Measurements from ENCODE around the gene KATNAL1.

Gene KATNAL1

DNA sequence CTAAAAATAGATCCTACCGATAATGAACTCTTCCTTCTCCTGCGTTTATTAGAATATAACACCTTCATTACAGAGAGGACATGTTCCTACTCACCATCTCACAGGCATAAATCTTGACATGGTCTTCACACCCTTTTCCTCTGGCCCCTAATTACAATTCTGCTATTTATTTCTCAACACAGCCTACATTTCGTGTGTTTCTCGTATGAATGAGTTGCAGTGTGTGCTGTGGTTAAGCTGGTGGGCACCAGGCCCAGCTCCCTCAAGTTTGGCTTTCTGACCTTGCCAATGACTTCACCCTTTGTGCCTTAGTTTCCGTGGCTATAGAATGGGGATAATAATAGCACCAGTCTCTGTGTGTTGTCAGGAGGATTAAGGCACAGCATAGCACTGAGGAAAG lies 12.3 kb upstream of the KATNAL1 start:
- Histone ChIP-seq H3K4me1 (peaks cover 31% of the 10 kb centered on the region), H3K4me3 (no peak overlapping the region), H3K9ac (no peak overlapping the region), H3K9me3 (no peaks in the 10 kb centered on the region), H3K27me3 (no peaks in the 10 kb centered on the region), H3K4me2 (peak overlapping the region; percentile 22), H4K20me1 (peaks cover 27% of the 10 kb centered on the region; the same call in 1 of the 2 replicates), H3K27ac (no peak overlapping the region), H3K36me3 (peaks cover 6% of the 10 kb centered on the region; the same call in 1 of the 2 replicates)
- TF ChIP-seq Cebpa-rat (IDR thresholded peaks at IDR 0.05) = no peak

DNA sequence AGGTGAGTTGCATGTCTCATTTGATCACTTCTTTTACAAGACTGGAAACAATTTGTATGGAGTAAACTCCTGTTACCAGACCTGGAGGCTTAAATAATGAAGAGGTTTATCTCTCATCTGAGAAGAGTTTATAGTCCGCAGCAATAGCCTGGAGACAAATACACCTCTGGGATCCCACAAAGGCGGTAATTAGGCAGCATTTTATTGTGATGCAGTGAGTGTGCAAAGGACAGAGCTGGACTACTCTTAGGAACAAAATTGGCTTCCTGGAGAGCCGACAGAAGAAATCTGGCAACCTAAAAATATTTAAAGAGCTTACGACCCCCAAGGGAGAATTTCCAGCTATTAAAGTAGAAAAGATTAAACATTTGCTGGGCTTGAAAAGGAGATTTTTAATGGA lies 11.8 kb upstream of the KATNAL1 start:
- no peak overlapping the region for H3K9ac ChIP-seq
- H3K27me3 ChIP-seq = no peaks in the 10 kb centered on the region
- peaks cover 27% of the 10 kb centered on the region; the same call in 1 of the 2 replicates for H4K20me1 ChIP-seq
- H3K4me3 ChIP-seq = no peak overlapping the region
- peaks cover 36% of the 10 kb centered on the region for H3K4me1 ChIP-seq
- H3K36me3 ChIP-seq = peaks cover under 1% of the 10 kb centered on the region; the same call in 1 of the 2 replicates
- peak overlapping the region; percentile 22 for H3K4me2 ChIP-seq
- H3K27ac ChIP-seq = no peak overlapping the region
- TF ChIP-seq Cebpa-rat (IDR thresholded peaks at IDR 0.05) = no peak
- H3K9me3 ChIP-seq = no peaks in the 10 kb centered on the region

- Histone ChIP-seq H3K27ac (no peak overlapping the region), H4K20me1 (peaks cover 29% of the 10 kb centered on the region; the same call in 1 of the 2 replicates), H3K4me2 (0 out of 2 replicates have a peak overlapping the region, but pooled peaks have one; percentile 7), H3K9me3 (no peaks in the 10 kb centered on the region), H3K4me3 (no peak overlapping the region), H3K36me3 (no peaks in the 10 kb centered on the region; the same call in 1 of the 2 replicates), H3K9ac (no peak overlapping the region), H3K27me3 (no peaks in the 10 kb centered on the region), H3K4me1 (peaks cover 47% of the 10 kb centered on the region)
- no peak for TF ChIP-seq Cebpa-rat (IDR thresholded peaks at IDR 0.05)
These were observed 10.7 kb upstream of the KATNAL1 start for GRCh38 chr13:30318026-30318425.

DNA sequence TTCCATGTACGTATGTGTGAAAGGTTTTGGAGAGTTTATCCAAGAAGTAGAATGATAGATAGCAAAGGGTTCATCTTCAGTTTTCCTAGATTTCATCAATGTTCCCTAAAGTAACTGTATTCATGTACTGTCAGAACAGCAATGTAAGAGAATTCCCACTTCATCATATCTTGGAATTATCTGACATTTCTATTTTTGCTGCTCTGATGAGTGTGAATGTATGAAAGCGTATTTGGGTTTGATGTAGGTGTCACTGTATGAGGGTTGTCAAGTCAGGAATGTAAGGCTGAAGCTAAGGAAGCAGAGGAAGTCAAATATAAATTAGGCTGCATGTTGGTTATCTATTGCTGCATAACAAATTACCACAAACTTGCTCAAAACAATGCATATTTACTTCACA lies 7.2 kb upstream of the KATNAL1 start:
- Histone ChIP-seq H4K20me1 (peaks cover 30% of the 10 kb centered on the region; the same call in 1 of the 2 replicates), H3K36me3 (peaks cover 11% of the 10 kb centered on the region; the same call in 1 of the 2 replicates), H3K9ac (no peak overlapping the region), H3K4me3 (no peak overlapping the region), H3K4me2 (peak overlapping the region; percentile 64), H3K9me3 (0 out of 2 replicates have a peak, but pooled peaks cover 4% of the 10 kb centered on the region), H3K4me1 (peaks cover 64% of the 10 kb centered on the region), H3K27ac (no peak overlapping the region), H3K27me3 (no peaks in the 10 kb centered on the region)
- no peak for TF ChIP-seq Cebpa-rat (IDR thresholded peaks at IDR 0.05)

GRCh38 chr13:30314069-30314468 lies 6.7 kb upstream of the KATNAL1 start:
- no peak overlapping the region for H3K27ac ChIP-seq
- no peak for TF ChIP-seq Cebpa-rat (IDR thresholded peaks at IDR 0.05)
- no peak overlapping the region for H3K4me3 ChIP-seq
- H3K36me3 ChIP-seq = peaks cover 11% of the 10 kb centered on the region; the same call in 1 of the 2 replicates
- no peaks in the 10 kb centered on the region for H3K27me3 ChIP-seq
- H4K20me1 ChIP-seq = peaks cover 25% of the 10 kb centered on the region; the same call in 1 of the 2 replicates
- H3K9me3 ChIP-seq = 0 out of 2 replicates have a peak, but pooled peaks cover 4% of the 10 kb centered on the region
- H3K4me1 ChIP-seq = peaks cover 59% of the 10 kb centered on the region
- H3K9ac ChIP-seq = no peak overlapping the region
- peak overlapping the region; percentile 64 for H3K4me2 ChIP-seq

GRCh38 chr13:30313311-30313710 lies 6.0 kb upstream of the KATNAL1 start:
- no peak overlapping the region for H3K4me3 ChIP-seq
- H3K9ac ChIP-seq = no peak overlapping the region
- TF ChIP-seq Cebpa-rat (IDR thresholded peaks at IDR 0.05) = no peak
- H3K4me1 ChIP-seq = peaks cover 59% of the 10 kb centered on the region
- H3K4me2 ChIP-seq = peak overlapping the region; percentile 64
- H3K27me3 ChIP-seq = no peaks in the 10 kb centered on the region
- H3K27ac ChIP-seq = no peak overlapping the region
- H4K20me1 ChIP-seq = peaks cover 23% of the 10 kb centered on the region; the same call in 1 of the 2 replicates
- H3K36me3 ChIP-seq = peaks cover 11% of the 10 kb centered on the region; the same call in 1 of the 2 replicates
- H3K9me3 ChIP-seq = 0 out of 2 replicates have a peak, but pooled peaks cover 4% of the 10 kb centered on the region

GRCh38 chr13:30312904-30313303 lies 5.6 kb upstream of the KATNAL1 start:
- peaks cover 20% of the 10 kb centered on the region; the same call in 1 of the 2 replicates for H4K20me1 ChIP-seq
- H3K4me2 ChIP-seq = peak overlapping the region; percentile 64
- H3K4me3 ChIP-seq = no peak overlapping the region
- no peak for TF ChIP-seq Cebpa-rat (IDR thresholded peaks at IDR 0.05)
- H3K9me3 ChIP-seq = 0 out of 2 replicates have a peak, but pooled peaks cover 4% of the 10 kb centered on the region
- no peak overlapping the region for H3K27ac ChIP-seq
- peaks cover 11% of the 10 kb centered on the region; the same call in 1 of the 2 replicates for H3K36me3 ChIP-seq
- peaks cover 58% of the 10 kb centered on the region for H3K4me1 ChIP-seq
- H3K27me3 ChIP-seq = no peaks in the 10 kb centered on the region
- no peak overlapping the region for H3K9ac ChIP-seq

DNA sequence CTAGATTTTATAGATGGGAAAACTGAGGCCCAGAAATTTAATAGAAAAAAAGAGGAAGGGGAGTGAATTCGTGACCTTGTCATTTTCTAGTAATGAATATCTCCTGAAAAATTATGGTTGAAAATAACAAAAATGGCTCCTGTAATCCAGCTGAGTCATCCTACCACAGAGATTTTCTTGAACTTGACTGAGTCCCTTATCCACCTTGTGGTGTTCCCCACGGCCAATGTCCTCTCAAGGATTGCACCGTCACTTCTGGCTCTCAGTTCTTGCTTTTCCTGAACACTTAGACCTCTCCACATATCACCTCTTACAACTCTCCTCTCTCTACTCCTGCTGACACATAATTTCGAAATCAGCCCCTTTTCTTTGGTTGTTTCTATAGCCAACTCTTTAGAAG lies 1.2 kb upstream of the KATNAL1 start:
- Histone ChIP-seq H3K4me2 (0 out of 2 replicates have a peak overlapping the region, but pooled peaks have one; percentile 11), H3K27me3 (no peaks in the 10 kb centered on the region), H4K20me1 (peaks cover 16% of the 10 kb centered on the region; the same call in 1 of the 2 replicates), H3K9ac (no peak overlapping the region), H3K4me3 (no peak overlapping the region), H3K27ac (no peak overlapping the region), H3K4me1 (peaks cover 69% of the 10 kb centered on the region), H3K36me3 (peaks cover 11% of the 10 kb centered on the region; the same call in 1 of the 2 replicates), H3K9me3 (0 out of 2 replicates have a peak, but pooled peaks cover 4% of the 10 kb centered on the region)
- no peak for TF ChIP-seq Cebpa-rat (IDR thresholded peaks at IDR 0.05)

GRCh38 chr13:30307971-30308290 lies 580 bp upstream of the KATNAL1 start:
- H3K27ac ChIP-seq = no peak overlapping the region
- peaks cover 11% of the 10 kb centered on the region; the same call in 1 of the 2 replicates for H3K36me3 ChIP-seq
- H4K20me1 ChIP-seq = peaks cover 13% of the 10 kb centered on the region; the same call in 1 of the 2 replicates
- peak overlapping the region; percentile 88 for H3K4me3 ChIP-seq
- 0 out of 2 replicates have a peak, but pooled peaks cover 4% of the 10 kb centered on the region for H3K9me3 ChIP-seq
- TF ChIP-seq Cebpa-rat (IDR thresholded peaks at IDR 0.05) = no peak
- peak overlapping the region; percentile 94; the same call in 1 of the 2 replicates for H3K9ac ChIP-seq
- peak overlapping the region; percentile 89 for H3K4me2 ChIP-seq
- H3K27me3 ChIP-seq = no peaks in the 10 kb centered on the region
- peaks cover 69% of the 10 kb centered on the region for H3K4me1 ChIP-seq

DNA sequence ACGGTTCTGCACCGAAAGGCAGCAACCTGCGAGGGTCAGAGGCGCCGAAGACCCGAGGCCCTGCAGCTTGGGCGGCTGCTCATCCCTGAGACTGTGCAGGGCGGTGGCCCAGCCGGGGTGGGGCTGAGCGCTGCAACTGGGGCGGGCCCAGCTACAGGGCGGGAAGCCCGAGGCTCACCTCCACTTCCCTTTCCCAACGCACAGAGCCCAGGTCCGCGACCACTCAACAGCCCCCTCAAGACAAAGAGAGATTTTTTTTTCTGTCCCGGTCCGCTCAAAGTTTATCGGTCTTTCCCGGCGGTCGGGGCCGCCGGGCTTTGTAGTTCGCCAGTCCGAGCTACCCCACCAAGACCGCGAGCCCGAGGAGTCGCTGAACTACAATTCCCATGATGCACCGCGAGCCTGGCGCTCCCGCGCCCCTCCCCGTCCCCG lies 573 bp downstream of the KATNAL1 start:
- Histone ChIP-seq H3K9ac (peak overlapping the region; percentile 94), H3K36me3 (peaks cover 11% of the 10 kb centered on the region; the same call in 1 of the 2 replicates), H3K4me2 (peak overlapping the region; percentile 92), H4K20me1 (peaks cover 1% of the 10 kb centered on the region; the same call in 1 of the 2 replicates), H3K4me1 (peaks cover 60% of the 10 kb centered on the region), H3K4me3 (peak overlapping the region; percentile 88), H3K27me3 (no peaks in the 10 kb centered on the region), H3K27ac (peak overlapping the region; percentile 90), H3K9me3 (0 out of 2 replicates have a peak, but pooled peaks cover 4% of the 10 kb centered on the region)
- TF ChIP-seq Cebpa-rat (IDR thresholded peaks at IDR 0.05) = no peak
